ENCODE data around the gene TBC1D8B. TPM values are rescaled to one million over a fixed set of nuclear protein-coding genes. Genes with fewer than 3 reads are reported as not detected.

The TBC1D8B gene
- polyA plus RNA-seq, 2 of the 4 experiments (the other 2 are of a cell fraction): 2.9 to 3.3 TPM

GRCh38 chrX:106891762-106892460 is 89.4 kb downstream of the TBC1D8B start:
- H3K4me3 ChIP-seq: no peak overlapping the region
- ATAC-seq (no peak), FAIRE-seq (peak; percentile 32), DNase-seq (ENCODE audit: low read depth in 1 of 2, low spot score in 1 of 2) (no peak)
- no peak overlapping the region for H3K4me2 ChIP-seq
- H3K4me1 ChIP-seq: peaks cover 31% of the 10 kb centered on the region
- POLR2A ChIA-PET: no interaction called here
- TF ChIP-seq BHLHE40 (IDR thresholded peaks at IDR 0.05; ENCODE audit: low read depth, low read length): no peak
- no peak for TF ChIP-seq SREBF2 (IDR thresholded peaks at IDR 0.05)
- no peak for TF ChIP-seq REST (IDR thresholded peaks at IDR 0.05)
- no peak for TF ChIP-seq MYC (IDR thresholded peaks at IDR 0.05; ENCODE audit: borderline replicate concordance, low read length)
- TF ChIP-seq, protein P1, sequence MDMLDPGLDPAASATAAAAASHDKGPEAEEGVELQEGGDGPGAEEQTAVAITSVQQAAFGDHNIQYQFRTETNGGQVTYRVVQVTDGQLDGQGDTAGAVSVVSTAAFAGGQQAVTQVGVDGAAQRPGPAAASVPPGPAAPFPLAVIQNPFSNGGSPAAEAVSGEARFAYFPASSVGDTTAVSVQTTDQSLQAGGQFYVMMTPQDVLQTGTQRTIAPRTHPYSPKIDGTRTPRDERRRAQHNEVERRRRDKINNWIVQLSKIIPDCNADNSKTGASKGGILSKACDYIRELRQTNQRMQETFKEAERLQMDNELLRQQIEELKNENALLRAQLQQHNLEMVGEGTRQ (IDR thresholded peaks at IDR 0.05): no peak
- TF ChIP-seq HES2 (IDR thresholded peaks at IDR 0.05): no peak
- TF ChIP-seq, protein P2, sequence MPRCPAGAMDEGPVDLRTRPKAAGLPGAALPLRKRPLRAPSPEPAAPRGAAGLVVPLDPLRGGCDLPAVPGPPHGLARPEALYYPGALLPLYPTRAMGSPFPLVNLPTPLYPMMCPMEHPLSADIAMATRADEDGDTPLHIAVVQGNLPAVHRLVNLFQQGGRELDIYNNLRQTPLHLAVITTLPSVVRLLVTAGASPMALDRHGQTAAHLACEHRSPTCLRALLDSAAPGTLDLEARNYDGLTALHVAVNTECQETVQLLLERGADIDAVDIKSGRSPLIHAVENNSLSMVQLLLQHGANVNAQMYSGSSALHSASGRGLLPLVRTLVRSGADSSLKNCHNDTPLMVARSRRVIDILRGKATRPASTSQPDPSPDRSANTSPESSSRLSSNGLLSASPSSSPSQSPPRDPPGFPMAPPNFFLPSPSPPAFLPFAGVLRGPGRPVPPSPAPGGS (IDR thresholded peaks at IDR 0.05): no peak
- no peak for TF ChIP-seq NPAS2 (CRISPR knock-in tag; IDR thresholded peaks at IDR 0.05; ENCODE audit: borderline replicate concordance)
- no peak for TF ChIP-seq ZC3H11A (IDR thresholded peaks at IDR 0.05)
- TF ChIP-seq HDAC2 (IDR thresholded peaks at IDR 0.05): no peak
- peak overlapping the region in 1 of 2 experiments; percentile 88; a peak in 3 of 6 replicates for H3K27ac ChIP-seq
- WGBS (ENCODE audit: missing lambda C conversion rate): 76% methylated on average over 7 of the region's 7 CpGs
- CTCF ChIA-PET: interaction anchor here (0.9 to 4.5 kb wide), 7 partner anchors 8 to 885 kb away, joined by 3 to 29 read pairs (median 5); partner anchors contain the start of genes NCBP2L and RIPPLY1
- H3K9me3 ChIP-seq: no peaks in the 10 kb centered on the region

DNA sequence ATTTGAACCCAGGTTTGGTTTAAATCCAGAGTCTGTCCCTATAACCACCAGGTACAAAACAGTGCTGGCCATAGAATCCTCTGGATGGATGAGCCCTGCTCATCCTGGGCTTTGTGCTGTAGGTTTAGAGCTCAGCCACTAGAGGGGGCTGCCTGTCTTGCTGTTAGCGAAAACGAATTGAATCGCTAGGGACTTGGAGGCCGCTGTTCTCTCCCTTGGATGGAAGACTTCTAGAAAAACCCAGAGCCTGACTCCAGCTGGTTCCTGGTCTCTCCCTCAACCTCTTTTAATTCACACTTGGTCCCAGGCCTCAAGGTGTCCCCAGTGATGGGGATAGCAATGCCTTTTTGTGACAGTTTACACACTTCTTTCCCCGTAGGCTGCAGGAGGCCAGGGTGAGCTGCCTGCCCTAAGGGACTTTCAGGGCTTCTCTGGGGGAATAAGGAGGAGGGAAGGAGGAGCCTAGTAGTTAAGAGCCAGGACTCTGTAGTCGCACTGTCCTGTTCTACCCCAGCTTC is 92.0 kb downstream of the TBC1D8B start:
- POLR2A ChIA-PET: interaction anchor here (0.7 to 1.3 kb wide), 4 partner anchors 39 to 734 kb away, joined by 3 to 5 read pairs (median 4); partner anchors contain the start of gene PRPS1

More for the DNA sequence above, 92.0 kb downstream of the TBC1D8B start:
- 2% methylated on average over 6 of the region's 6 CpGs for WGBS (ENCODE audit: missing lambda C conversion rate)
- Histone ChIP-seq H3K4me2 (peak overlapping the region; percentile 64), H3K9me3 (no peaks in the 10 kb centered on the region), H3K27ac (peak overlapping the region; percentile 88 to 90), H3K4me1 (peaks cover 56% of the 10 kb centered on the region), H3K4me3 (no peak overlapping the region)
- TF ChIP-seq SMC3 (IDR thresholded peaks at IDR 0.05) (peak; percentile 76), SREBF2 (IDR thresholded peaks at IDR 0.05) (no peak), NFE2L2 (conservative IDR thresholded peaks at IDR 0.05; ENCODE audit: low read length) (no peak), FOSL2 (IDR thresholded peaks at IDR 0.05) (no peak), FOSL2 (CRISPR knock-in tag; IDR thresholded peaks at IDR 0.05) (no peak), FOXS1 (CRISPR knock-in tag; IDR thresholded peaks at IDR 0.05) (no peak), JUN (IDR thresholded peaks at IDR 0.05) (0 out of 5 replicates have a peak, but pooled peaks of 1 of the 2 experiments have one; percentile 12), MYC (IDR thresholded peaks at IDR 0.05; ENCODE audit: borderline replicate concordance, low read length) (no peak), RAD21 (conservative IDR thresholded peaks at IDR 0.05 in 1 of 2, IDR thresholded peaks at IDR 0.05 in 1 of 2) (peak; percentile 89 to 93), ZC3H11A (IDR thresholded peaks at IDR 0.05) (no peak)
- TF ChIP-seq, protein P3, sequence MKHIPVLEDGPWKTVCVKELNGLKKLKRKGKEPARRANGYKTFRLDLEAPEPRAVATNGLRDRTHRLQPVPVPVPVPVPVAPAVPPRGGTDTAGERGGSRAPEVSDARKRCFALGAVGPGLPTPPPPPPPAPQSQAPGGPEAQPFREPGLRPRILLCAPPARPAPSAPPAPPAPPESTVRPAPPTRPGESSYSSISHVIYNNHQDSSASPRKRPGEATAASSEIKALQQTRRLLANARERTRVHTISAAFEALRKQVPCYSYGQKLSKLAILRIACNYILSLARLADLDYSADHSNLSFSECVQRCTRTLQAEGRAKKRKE (CRISPR knock-in tag; IDR thresholded peaks at IDR 0.05; ENCODE audit: low read depth): no peak
- TF ChIP-seq, protein P4, sequence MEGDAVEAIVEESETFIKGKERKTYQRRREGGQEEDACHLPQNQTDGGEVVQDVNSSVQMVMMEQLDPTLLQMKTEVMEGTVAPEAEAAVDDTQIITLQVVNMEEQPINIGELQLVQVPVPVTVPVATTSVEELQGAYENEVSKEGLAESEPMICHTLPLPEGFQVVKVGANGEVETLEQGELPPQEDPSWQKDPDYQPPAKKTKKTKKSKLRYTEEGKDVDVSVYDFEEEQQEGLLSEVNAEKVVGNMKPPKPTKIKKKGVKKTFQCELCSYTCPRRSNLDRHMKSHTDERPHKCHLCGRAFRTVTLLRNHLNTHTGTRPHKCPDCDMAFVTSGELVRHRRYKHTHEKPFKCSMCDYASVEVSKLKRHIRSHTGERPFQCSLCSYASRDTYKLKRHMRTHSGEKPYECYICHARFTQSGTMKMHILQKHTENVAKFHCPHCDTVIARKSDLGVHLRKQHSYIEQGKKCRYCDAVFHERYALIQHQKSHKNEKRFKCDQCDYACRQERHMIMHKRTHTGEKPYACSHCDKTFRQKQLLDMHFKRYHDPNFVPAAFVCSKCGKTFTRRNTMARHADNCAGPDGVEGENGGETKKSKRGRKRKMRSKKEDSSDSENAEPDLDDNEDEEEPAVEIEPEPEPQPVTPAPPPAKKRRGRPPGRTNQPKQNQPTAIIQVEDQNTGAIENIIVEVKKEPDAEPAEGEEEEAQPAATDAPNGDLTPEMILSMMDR (IDR thresholded peaks at IDR 0.05): peak; percentile 84
- TF ChIP-seq, protein P5, sequence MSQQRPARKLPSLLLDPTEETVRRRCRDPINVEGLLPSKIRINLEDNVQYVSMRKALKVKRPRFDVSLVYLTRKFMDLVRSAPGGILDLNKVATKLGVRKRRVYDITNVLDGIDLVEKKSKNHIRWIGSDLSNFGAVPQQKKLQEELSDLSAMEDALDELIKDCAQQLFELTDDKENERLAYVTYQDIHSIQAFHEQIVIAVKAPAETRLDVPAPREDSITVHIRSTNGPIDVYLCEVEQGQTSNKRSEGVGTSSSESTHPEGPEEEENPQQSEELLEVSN (IDR thresholded peaks at IDR 0.05; ENCODE audit: borderline replicate concordance, low read depth): no peak
- FAIRE-seq: peak; percentile 100
- peak; percentile 92 to 94 for ATAC-seq
- CTCF ChIA-PET: interaction anchor here (0.6 to 4.5 kb wide), 43 partner anchors 10 to 823 kb away, joined by 3 to 48 read pairs (median 5); partner anchors contain the start of genes MORC4 and RIPPLY1
- DNase-seq (ENCODE audit: low read depth in 1 of 2, low spot score in 1 of 2): peak; percentile 50 to 84

All from A549 (cell line).